Fibroblast of lung (primary cell): Measurements from ENCODE around the gene SIVA1.

ENCODE experiments used
- EZH2 ChIP-seq: IDR thresholded peaks from 2 replicates; pipeline ENCODE4 v1.5.1; 2012; ENCODE audit warnings: low read length, control low read depth, mild to moderate bottlenecking; ENCODE audit errors: missing control alignments
- TF ChIP-seq, protein P1 (sequence below), 2 donors: IDR thresholded peaks in 1 of 2; conservative IDR thresholded peaks in 1 of 2; 1 replicate in 1 of 2; 2 replicates in 1 of 2; pipeline ENCODE4 v1.5.1; 2011 to 2012; ENCODE audit warnings: low read length in 2 of 2, control low read depth in 1 of 2, inconsistent platforms in 1 of 2, low read depth in 1 of 2, mild to moderate bottlenecking in 1 of 2

DNA sequence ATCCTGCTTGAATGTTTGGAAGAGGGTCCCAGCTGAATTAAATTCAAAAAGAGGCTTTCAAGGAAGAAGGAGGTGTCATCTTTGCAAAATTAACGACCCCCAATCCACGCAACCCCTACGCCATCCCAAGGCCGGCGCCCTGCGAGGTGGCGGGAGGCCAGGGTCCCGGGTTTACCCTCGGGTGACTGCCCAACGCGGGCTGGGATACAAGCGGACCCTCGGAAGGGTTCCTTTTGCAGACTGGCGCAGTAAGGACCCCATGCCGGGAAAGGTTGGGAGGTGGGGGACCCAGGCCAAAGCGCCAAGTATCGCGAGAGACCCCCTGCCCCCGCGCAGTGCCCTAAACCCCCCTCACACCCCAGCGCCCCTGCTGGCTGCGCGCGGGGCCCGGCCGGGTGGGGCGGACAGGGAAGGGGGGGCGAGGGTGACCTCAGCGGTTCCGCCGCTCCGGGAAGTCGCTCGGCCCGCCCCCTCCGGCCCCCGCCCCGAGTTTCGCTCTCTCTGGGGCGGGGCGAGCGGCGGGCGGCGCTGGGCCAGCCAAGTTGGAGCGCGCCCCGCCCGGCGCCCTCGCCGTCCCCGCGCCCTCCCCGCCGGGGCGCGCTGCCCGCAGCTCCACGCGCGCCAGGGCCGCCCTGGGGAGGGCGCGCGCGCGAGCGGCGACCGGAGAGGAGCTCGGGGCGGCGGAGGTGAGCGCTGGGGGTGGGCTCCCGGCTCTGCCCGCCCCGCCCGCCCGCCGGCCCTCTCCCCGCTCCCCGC lies 47.2 kb downstream of the SIVA1 start:
- TF ChIP-seq, protein P1, sequence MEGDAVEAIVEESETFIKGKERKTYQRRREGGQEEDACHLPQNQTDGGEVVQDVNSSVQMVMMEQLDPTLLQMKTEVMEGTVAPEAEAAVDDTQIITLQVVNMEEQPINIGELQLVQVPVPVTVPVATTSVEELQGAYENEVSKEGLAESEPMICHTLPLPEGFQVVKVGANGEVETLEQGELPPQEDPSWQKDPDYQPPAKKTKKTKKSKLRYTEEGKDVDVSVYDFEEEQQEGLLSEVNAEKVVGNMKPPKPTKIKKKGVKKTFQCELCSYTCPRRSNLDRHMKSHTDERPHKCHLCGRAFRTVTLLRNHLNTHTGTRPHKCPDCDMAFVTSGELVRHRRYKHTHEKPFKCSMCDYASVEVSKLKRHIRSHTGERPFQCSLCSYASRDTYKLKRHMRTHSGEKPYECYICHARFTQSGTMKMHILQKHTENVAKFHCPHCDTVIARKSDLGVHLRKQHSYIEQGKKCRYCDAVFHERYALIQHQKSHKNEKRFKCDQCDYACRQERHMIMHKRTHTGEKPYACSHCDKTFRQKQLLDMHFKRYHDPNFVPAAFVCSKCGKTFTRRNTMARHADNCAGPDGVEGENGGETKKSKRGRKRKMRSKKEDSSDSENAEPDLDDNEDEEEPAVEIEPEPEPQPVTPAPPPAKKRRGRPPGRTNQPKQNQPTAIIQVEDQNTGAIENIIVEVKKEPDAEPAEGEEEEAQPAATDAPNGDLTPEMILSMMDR (conservative IDR thresholded peaks at IDR 0.05 in 1 of 2, IDR thresholded peaks at IDR 0.05 in 1 of 2; ENCODE audit: low read depth in 1 of 2, low read length in 2 of 2), result no peak
- TF ChIP-seq EZH2, result no peak
